HG03045 (cell line): ENCODE data around the gene UQCRH.

Experiments
- ATAC-seq: cut with Tn5 transposase; IDR thresholded peaks from one replicate; pipeline ENCODE4 v1.9.1; 2021; ENCODE audit warnings: mild to moderate bottlenecking, moderate library complexity; ENCODE audit not compliant: unreplicated experiment

UQCRH gene

DNA sequence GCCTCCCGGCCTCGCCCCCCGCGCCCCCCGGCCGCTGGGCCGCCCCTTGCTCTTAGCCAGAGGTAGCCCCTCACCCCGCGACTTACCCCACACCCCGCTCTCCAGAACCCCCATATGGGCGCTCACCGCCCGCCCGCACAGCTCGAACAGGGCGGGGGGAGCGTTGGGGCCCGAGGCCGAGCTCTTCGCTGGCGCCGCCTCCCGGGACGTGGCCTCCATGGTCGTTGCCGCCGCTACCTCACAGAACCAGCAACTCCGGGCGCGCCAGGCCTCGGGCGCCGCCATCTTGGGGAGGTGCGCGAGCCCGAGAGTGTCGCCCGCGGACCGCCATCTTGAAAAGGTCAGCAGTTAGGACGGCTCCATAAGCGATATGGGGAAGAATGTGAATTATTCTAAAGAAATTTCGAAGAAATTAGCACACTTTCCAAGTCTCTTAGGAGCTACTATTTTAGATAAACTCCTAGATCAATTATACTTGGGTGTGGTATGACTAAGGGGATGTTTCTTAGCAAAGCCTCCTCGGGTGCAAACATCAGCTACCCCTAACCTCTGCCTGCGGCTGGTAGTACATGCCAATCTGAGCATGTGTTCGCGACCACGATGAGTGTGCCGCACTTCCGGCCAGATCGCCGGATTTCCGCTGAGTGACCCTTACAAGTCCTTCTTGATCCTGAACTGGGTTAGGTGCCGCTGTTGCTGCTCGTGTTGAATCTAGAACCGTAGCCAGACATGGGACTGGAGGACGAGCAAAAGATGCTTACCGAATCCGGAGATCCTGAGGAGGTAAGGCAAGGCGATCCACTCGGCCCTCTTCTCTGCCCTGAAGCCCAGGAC, at the start of gene UQCRH, which contains the start of gene LRRC41:
Gene UQCRH (plus strand): TSS at position 661 of the 834 bp plus-strand sequence. CDS start 69 bp downstream, at position 730.
Gene LRRC41 (minus strand): TSS at position 579 of the 834 bp plus-strand sequence. CDS start 294 bp downstream, at position 285.
- ATAC-seq = peak; percentile 81

DNA sequence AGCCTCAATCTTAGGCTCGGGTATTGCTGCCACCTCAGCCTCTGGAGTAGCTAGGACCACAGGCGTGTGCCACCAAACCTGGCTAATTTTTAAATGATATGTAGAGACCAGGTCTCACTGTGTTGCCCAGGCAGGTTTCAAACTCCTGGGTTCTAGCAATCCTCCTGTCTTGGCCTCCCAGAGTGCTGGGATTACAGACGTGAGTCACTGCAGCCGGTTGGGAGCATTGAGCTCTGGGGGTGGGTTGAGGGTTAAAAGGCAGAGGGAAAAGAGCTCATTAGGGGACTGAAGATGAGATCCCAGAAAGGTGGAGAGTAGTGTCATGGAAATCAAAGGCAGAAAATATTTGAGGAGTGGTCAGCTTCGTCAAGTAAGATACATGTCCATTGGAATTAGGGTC, 48.8 kb upstream of the UQCRH start:
- no peak for ATAC-seq

DNA sequence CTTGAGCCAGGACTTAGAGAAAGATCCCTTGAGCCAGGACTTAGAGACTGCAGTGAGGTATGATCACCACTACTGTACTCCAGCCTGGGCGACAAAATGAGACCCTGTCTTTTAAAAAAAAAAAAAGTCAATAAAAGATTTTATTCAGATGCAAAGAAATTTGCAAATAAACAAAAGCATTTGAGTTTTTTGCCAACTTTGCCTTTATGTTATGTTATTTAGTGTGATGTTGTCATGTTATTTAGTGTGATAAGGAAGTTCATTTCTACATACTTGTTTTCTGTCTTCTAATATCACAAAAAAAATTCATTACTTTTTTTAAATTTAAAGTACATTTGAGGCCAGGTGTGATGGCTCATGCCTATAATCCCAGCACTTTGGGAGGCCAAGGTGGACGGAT, 47.0 kb upstream of the UQCRH start:
- ATAC-seq = no peak

DNA sequence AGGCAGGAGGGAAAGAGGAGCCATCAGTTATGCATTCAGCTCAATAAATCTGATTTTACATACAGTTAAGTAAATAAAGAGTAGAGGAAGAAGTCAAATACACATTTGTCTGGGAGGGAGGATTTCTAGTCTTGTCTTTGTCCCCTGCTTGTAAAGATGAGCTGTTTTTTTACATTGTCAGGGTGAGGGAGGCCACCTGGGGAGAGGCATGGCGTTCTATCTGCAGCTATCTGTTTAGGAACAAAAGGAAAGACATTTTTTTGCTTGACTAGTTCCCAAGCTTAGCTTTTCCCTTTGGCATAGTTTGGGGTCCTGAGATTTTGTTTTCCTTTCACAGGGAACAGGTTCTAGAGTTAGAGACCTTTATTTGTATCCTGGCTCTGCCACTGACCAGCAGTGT, 41.0 kb upstream of the UQCRH start:
- no peak for ATAC-seq

DNA sequence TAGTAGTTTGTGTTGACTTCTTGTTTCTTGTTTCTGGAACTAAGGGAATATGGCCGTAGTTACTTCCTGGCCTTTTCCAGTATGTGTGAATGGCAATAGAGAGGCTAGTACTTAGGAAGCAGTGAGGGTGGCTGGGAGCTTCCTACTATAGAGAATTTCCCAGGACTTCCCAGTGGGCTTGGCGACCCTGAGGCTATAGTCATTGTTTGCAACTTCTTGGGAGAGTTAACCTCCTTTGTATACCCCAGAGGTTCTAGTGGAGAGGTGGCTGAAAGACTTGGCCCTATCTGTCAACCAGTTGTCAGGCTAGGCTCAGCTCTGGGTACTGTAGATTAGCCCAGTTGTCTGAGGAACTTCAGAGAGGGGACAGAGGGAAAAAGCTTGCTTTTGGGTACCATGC, 40.4 kb upstream of the UQCRH start:
- ATAC-seq = no peak

DNA sequence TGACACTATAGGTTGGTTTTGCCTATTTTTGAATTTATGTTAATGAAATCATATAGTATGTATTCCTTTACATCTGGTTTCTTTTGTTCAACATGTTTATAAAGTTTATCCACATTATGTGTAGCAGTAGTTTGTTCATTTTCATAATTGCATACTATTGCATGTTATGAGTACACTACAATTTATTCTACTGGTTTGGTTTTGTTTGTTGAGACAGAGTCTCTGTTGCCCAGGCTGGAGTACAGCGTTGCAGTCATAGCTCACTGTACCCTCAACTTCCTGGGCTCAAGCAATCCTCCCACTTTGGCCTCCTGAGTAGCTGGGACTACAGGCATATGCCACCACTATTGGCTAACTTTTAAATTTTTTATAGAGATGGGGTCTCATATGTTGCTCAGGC, 34.9 kb upstream of the UQCRH start:
- ATAC-seq = no peak

DNA sequence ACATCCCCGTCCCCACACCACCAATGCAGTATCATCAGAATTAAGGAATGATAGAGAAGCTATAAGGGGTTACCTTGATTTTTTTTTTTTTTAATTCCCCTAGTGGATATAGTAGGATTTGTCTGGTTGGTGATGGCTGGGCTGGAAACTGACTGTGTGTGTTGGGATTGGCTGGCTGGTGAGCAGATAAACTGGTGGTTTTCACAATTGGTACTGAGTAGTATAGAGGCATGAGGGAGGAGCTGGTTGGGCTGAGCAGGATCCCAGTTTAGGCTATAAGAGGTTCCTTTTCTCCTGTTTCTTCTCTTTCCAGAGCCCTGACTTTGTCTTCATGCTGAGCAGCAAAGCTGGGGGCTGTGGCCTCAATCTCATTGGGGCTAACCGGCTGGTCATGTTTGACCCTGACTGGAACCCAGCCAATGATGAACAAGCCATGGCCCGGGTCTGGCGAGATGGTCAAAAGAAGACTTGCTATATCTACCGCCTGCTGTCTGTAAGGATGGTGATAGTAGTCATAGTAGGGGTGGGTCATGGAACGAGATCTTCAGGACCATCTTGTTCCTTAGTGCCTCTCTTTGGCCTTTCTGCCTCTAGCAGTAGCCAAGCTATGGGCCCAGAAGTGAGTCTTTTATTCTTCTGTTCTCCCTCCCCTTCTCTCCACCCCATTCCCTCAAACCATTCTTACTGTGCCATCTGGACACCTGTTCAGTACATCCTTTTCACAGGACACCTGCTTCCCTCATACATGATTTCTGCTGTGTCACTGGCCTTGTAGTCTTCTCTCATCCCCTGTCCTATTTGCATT, 29.1 kb upstream of the UQCRH start:
- ATAC-seq = no peak

DNA sequence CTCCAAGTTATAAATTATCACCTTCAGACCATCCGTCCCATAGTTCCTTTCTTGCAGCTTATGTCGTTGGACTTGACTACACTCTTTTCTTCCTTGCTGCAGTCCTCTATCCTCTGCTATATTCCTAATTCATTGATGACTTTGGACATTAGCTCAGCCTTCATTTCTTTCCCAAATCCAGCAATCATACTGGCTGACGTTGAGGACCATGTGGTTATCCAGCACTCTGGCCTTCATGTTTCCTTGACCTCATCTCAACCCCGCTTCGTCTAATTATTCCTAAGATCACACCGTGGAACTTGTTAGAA, 28.5 kb upstream of the UQCRH start:
- ATAC-seq = no peak

DNA sequence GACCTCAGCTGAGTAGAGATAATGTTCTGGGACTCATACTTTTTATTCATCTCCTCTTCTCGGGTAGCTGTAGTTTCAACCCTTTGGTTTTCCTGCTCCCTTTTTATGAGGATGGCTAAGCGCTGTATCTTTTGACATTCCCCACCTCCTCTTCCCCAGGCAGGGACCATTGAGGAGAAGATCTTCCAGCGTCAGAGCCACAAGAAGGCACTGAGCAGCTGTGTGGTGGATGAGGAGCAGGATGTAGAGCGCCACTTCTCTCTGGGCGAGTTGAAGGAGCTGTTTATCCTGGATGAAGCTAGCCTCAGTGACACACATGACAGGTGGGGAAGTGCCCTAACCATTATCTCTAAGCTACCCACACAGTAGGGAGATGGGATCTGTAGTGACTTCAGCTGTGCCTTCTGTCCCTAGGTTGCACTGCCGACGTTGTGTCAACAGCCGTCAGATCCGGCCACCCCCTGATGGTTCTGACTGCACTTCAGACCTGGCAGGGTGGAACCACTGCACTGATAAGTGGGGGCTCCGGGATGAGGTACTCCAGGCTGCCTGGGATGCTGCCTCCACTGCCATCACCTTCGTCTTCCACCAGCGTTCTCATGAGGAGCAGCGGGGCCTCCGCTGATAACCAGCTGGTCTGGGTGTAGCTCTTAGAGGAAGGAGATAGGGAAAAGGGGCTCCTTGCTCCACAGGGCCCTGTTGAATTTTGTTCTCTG, 25.7 kb upstream of the UQCRH start:
- no peak for ATAC-seq

DNA sequence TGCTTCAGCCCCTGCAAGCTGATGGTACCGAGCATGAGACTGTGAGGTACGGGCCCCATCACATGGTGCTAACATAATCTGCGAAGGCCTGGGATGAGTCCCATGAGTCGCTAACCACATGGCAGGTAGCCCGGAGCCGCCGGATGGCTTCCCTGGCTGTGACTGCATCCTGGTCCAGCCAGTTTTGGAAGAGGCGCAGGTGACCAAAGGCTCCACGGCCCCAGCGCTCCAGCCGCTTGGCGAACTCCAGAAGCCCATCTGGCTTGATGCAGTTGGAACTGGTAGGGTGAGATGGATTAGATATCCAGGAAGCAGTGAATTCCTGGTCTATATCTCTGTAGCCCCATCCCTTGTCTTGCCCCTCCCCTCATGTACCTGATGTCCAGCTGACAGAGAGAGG, 24.7 kb upstream of the UQCRH start:
- ATAC-seq = no peak

DNA sequence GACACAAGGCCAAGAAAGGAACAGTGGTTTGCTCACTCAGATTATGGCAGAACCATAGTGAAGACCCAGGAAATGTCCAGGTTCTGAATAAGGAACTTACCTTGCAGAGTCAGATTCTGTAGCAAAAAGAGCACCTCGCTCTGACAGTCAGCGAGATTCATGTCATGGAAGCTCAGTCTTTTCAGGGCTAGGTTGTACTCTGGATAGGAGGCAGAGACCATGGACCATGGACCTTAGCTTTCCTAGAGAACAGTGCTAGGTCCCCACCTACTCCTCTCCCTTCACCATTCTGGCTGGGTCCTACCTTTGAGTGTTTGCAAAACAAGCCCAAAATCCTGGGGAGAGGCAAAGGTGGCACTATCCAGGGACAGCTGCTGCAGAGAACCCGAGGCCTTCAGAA, 23.4 kb upstream of the UQCRH start:
- no peak for ATAC-seq

DNA sequence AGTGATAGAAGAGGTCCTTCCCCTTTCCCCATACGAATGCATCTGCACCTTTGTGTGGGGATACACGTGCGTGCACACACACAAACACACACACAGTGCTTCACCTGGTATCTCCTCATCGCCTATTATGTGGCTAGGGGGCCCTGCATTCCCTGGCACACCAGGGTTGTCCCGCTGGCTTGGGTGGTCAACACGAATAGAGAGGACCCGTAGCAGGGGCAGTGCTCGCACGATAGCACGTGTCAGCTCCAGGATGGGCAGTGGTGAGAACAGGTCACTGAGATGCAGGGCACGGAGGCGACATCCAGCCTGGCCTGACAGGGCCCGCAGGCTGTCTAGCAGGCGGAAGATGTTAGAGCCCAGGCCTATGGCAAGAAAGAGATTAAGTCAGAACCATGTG, 22.5 kb upstream of the UQCRH start:
- ATAC-seq = no peak

DNA sequence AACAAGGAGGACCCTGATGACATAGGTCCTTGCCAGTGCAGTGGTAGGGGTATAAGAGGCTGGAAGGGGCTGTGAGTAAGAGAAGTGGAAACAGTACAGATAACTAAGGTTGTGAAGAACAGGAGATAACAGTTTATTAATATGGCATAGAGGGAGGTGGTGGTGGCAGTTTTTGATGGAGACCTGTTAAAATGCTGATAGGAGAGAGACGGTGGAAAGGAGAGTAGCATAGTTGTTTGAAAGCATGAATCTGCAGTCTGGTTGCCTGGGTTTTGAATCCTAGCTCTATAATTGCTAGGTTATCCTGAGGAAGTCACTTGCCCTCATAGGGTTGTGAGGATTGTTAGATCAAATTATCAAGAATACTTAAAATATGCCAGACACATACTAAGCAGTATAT, 19.4 kb upstream of the UQCRH start:
- ATAC-seq = no peak

DNA sequence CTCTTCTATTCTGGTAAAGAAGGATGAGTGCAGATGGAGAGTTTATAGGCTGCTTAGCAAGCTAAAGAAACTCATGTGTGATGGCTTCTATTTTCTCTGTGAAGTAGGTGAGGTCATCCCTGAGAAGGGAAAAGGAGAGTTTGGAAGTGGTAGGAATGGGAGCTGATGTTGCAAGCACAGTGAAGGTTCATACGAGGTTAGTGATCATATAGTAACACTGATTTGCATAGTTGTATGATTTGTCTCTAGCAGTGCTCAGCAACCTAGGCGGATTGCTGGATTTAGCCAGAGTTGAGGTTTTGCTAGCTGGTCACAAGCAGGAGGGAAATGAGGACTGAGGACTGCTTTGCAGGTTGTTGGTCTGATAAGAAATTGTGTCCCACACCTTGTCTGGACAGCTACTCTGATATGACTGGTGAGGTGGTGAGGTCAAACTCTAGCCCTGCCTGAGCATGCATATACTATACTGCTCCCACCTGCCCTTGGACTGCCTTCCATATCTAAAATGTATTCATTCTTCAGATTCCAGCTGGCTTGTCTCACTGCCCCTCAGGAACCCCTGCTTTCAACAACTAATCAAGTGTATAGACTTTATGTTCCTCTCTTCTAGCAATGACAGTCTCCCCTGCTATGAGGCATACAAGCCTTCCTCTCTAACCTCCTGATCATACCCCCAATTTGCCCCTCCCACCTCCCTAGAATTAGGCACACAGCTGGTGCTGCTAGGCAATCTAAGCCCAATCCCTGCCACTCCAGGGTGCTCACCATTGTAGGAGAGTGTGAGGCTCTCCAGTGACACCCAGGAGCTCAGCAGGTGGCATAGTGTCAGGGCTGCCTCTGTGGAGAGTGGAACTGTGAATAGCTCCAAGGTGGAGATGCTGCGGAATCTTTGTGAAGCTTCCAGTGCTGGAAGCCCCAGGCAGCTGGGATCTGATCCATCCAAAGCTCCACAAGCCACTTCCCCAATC, 18.6 kb upstream of the UQCRH start:
- no peak for ATAC-seq

DNA sequence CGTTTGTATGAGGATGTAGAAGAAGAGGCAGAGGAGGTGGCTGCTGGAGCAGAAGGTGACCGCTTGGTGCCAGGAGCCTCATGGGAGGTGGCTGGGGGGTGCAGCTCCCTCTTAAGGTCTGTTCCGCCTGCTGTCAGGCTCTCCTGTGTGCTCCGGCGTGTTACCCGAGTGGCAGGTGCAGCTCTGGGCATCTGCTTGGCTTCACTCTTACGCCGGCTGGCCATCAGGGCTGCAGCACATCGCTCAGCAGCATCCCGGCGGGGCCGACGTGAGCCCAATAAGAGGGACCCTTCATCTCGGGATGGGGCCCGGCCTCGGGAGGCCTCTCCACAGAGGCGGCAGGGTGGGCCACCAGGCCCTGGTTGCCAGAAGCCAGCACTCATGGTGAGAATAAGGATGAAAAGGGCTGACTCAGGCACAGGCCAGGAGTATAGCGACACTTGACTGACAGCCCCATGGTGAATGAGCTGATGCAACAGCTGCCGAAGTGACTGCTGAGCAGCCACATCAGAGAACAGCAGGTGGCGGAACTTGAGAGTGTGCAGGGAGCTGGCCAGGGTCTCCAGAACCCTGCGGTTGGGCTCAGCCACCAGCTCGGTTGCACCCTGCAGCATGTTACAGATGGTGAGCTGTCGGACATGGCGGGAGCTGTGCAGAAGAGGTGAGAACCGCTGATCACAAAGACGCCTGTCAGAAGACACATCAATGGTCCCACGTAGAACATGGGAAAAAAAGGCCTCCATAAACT, 17.6 kb upstream of the UQCRH start:
- ATAC-seq = no peak

DNA sequence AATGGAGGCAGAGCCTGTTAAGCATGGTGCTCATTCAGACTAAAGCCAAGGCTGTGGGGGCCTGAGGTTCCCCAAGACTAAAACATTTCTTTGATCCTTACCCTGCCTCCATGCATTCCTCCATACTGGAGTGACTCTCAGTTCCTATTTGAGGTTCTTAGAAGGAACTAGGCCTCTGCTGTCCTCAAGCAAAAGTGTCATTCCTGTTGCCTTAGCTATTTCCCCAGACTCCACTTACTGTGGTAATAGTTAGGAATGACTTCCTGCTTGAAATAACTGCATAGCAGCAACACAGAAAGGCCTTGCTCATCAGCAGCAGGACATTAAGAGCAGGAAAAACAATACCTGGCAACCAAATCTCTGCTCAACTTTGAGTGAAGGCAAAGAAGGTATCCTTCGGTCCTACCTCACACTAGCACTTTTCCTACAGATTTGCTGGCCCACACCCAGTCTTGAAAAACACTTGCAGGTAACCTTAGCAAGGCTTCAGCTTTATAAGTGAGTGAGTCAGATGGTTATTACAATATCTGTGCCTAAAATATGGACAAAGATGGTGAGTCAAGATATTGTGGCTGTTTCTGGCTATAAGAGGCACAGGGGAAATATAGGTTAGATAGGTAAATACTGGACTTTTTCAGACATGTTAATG, 14.9 kb upstream of the UQCRH start:
- no peak for ATAC-seq

DNA sequence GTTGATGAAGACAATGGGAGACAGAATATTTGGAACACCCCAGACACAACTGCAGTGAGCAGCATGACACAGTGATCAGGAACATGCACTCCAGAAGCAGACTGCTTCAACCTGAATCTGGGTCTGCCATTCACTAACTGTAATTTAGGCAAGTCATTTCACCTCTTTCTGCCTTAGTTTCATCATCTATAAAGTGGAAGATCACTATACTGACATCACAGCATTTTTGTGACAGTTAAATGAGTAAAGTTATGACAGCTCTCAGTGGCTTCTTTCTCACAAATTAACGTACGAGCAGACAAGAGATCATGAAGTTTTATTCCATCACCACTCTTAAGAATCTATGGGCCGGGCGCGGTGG, 14.4 kb upstream of the UQCRH start:
- ATAC-seq = no peak

DNA sequence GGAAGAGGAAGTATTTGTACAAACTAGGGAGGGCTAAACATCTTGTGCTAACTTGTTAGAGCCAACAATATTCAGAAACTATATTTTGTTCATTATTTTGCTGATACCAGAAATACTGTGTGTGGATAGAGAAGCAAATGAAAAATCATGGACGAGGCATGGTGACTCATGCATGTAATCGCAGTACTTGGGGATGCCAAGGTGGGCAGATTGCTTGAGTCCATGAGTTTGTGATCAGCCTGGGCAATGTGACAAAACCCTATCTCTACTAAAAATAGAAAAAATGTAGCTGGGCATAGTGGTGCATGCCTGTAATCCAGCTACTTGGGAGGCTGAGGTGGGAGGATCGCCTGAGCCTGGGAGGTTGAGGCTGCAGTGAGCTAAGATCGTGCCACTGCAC, 13.5 kb upstream of the UQCRH start:
- no peak for ATAC-seq

DNA sequence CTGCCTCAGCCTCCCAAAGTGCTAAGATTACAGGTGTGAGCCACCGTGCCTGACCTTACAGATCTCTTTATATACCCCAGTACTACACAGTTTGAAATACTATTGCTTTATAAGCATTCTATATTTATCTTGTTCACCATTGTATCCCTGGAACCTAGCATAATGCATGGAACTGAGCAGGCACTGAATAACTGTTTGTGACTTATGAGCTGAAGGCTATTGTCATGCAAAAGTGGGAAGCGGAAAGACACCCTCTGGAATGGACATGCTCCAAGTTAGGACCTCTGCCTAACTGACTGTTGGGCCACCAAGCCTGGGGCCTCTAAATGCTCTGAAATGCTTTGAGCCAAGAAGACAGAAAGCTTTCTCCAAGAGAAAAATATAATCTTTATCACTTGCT, 8.2 kb upstream of the UQCRH start:
- no peak for ATAC-seq
